Measurements from ENCODE around the gene UNG.

The UNG gene

GRCh38 chr12:109126784-109127183, 29.4 kb downstream of the UNG start:
- Histone ChIP-seq H3K4ac (ENCODE audit: low read depth, low read length) (no peak overlapping the region), H3K36me3 (ENCODE audit: control insufficient read depth in 1 of 2, insufficient read depth in 2 of 2, low read length in 2 of 2) (no peaks in the 10 kb centered on the region), H4K12ac (ENCODE audit: low read depth, low read length) (no peak overlapping the region), H3K18ac (ENCODE audit: low read length) (no peak overlapping the region), H3K4me3 (ENCODE audit: low read depth, low read length) (no peak overlapping the region), H3K4me1 (ENCODE audit: control insufficient read depth in 1 of 2, insufficient read depth in 2 of 2, low read length in 2 of 2) (no peaks in the 10 kb centered on the region), H3K79me1 (ENCODE audit: low read length) (no peaks in the 10 kb centered on the region), H2BK5ac (ENCODE audit: low read depth, low read length, poor library complexity) (no peak overlapping the region), H3K9ac (ENCODE audit: low read length) (no peak overlapping the region), H3K9me3 (ENCODE audit: insufficient read depth, low read depth, low read length) (no peaks in the 10 kb centered on the region), H3K27ac (ENCODE audit: low read depth, low read length) (no peak overlapping the region), H3K4me2 (ENCODE audit: low read length) (no peak overlapping the region), H2AK5ac (ENCODE audit: low read length) (no peak overlapping the region), H3K14ac (ENCODE audit: low read length) (no peak overlapping the region), H3K23ac (ENCODE audit: low read length) (no peak overlapping the region), H2BK120ac (ENCODE audit: insufficient read depth, low read length, poor library complexity) (no peak overlapping the region), H3K79me2 (ENCODE audit: control insufficient read depth, insufficient read depth, low read length, poor library complexity) (no peaks in the 10 kb centered on the region), H4K91ac (ENCODE audit: low read depth, low read length) (no peak overlapping the region), H4K8ac (ENCODE audit: low read depth, low read length) (no peak overlapping the region), H2AFZ (ENCODE audit: insufficient read depth, low read length, poor library complexity) (no peak overlapping the region), H2BK12ac (ENCODE audit: low read length) (no peak overlapping the region), H3K27me3 (ENCODE audit: insufficient read depth, low read length) (no peaks in the 10 kb centered on the region)
- DNase-seq, result no peak
- whole genome bisulfite sequencing (ENCODE audit: extremely low coverage, insufficient coverage, insufficient read length), result no CpG with 5 or more reads among the region's 3 CpGs

DNA sequence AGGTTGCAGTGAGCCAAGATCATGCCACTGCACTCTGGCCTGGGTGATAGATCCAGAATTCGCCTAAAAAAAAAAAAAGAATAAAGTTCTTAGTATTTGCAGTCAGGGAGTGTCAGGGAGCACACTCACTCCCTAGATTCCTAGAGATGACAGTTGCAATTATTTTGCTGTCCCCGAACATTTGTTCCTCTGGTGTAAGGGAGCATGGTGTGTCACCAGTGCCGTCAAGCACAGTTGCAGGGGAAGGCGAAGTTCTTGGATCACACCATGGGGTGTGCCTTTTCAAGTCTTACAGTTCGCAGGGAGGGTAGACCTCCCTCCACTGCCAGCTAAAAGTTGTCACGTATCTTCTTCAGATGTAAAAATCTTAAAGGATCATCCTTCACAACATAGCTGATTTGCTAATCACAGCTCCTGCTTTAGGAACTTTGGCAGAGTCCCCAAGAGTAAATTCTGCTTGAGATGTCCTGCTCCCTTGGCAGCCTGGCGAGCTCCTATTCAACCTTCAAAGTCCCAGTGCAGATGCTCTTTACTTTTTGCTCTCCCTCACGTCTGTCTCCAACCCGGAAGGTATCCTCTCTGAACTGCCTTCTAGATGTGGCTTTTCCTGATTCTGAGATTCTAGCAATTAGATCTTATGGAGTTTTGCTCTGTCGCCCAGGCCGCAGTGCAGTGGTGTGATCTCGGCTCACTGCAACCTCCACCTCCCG, 30.3 kb downstream of the UNG start:
- H3K4me1 ChIP-seq (ENCODE audit: control insufficient read depth in 1 of 2, insufficient read depth in 2 of 2, low read length in 2 of 2), result no peaks in the 10 kb centered on the region
- no peak overlapping the region for H2AFZ ChIP-seq (ENCODE audit: insufficient read depth, low read length, poor library complexity)
- no peak overlapping the region for H3K9ac ChIP-seq (ENCODE audit: low read length)
- H3K14ac ChIP-seq (ENCODE audit: low read length), result no peak overlapping the region
- no peak overlapping the region for H3K18ac ChIP-seq (ENCODE audit: low read length)
- H3K79me1 ChIP-seq (ENCODE audit: low read length), result no peaks in the 10 kb centered on the region
- H3K4ac ChIP-seq (ENCODE audit: low read depth, low read length), result no peak overlapping the region
- H3K23ac ChIP-seq (ENCODE audit: low read length), result no peak overlapping the region
- H4K8ac ChIP-seq (ENCODE audit: low read depth, low read length), result no peak overlapping the region
- H3K27me3 ChIP-seq (ENCODE audit: insufficient read depth, low read length), result no peaks in the 10 kb centered on the region
- no peaks in the 10 kb centered on the region for H3K36me3 ChIP-seq (ENCODE audit: control insufficient read depth in 1 of 2, insufficient read depth in 2 of 2, low read length in 2 of 2)
- H4K12ac ChIP-seq (ENCODE audit: low read depth, low read length), result no peak overlapping the region
- no peak overlapping the region for H2AK5ac ChIP-seq (ENCODE audit: low read length)
- no peak overlapping the region for H2BK12ac ChIP-seq (ENCODE audit: low read length)
- H3K79me2 ChIP-seq (ENCODE audit: control insufficient read depth, insufficient read depth, low read length, poor library complexity), result no peaks in the 10 kb centered on the region
- H3K27ac ChIP-seq (ENCODE audit: low read depth, low read length), result no peak overlapping the region
- no peak overlapping the region for H3K4me2 ChIP-seq (ENCODE audit: low read length)
- H2BK5ac ChIP-seq (ENCODE audit: low read depth, low read length, poor library complexity), result no peak overlapping the region
- no peak overlapping the region for H4K91ac ChIP-seq (ENCODE audit: low read depth, low read length)
- WGBS (ENCODE audit: extremely low coverage, insufficient coverage, insufficient read length), result no CpG with 5 or more reads among the region's 13 CpGs
- no peak overlapping the region for H3K4me3 ChIP-seq (ENCODE audit: low read depth, low read length)
- DNase-seq, result no peak
- no peaks in the 10 kb centered on the region for H3K9me3 ChIP-seq (ENCODE audit: insufficient read depth, low read depth, low read length)
- no peak overlapping the region for H2BK120ac ChIP-seq (ENCODE audit: insufficient read depth, low read length, poor library complexity)

DNA sequence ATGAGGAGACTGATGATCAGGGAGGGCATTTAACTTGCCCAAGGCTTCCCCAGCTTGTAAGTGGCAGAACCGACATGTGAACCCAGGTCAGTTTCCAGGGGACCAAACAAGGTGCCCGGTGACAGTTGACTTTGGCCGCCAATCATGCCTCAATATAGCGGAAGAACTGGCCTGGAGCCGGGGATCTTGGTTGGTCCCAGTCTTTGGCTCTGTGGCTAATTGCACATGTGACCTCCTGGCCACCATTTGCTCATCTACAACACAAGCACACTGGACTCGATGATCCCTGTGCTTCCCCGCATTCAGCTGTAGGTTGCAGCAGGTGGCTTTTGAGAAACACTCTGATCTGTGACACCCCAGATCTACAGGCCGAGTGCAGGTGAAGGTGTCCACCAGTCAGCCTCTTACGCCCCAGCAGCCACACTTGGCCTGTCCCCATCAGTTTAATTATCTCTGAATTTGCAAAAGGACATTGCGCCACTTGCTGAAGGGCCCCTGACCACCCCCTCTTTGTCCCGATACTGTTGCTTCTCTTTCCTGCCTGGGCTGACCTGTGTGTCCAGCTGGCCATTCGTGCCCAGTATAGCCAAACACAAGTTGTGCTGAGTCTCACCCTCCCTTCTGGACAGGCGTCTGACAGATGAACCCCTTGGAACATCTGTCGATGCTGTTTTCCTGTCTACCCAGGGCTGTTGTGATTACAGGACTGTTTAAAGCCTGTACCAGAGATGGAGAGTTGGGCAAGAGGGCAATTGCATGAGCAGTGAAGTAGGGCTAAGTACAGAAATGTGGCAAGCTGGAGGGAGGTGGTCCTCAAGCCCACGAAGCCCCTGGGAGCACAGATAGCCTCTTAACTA, 33.1 kb downstream of the UNG start:
- Histone ChIP-seq H4K12ac (ENCODE audit: low read depth, low read length) (no peak overlapping the region), H2AFZ (ENCODE audit: insufficient read depth, low read length, poor library complexity) (no peak overlapping the region), H3K79me2 (ENCODE audit: control insufficient read depth, insufficient read depth, low read length, poor library complexity) (no peaks in the 10 kb centered on the region), H3K4me1 (ENCODE audit: control insufficient read depth in 1 of 2, insufficient read depth in 2 of 2, low read length in 2 of 2) (no peaks in the 10 kb centered on the region), H3K14ac (ENCODE audit: low read length) (no peak overlapping the region), H4K91ac (ENCODE audit: low read depth, low read length) (no peak overlapping the region), H3K4ac (ENCODE audit: low read depth, low read length) (no peak overlapping the region), H3K18ac (ENCODE audit: low read length) (no peak overlapping the region), H3K9me3 (ENCODE audit: insufficient read depth, low read depth, low read length) (no peaks in the 10 kb centered on the region), H3K27ac (ENCODE audit: low read depth, low read length) (no peak overlapping the region), H2AK5ac (ENCODE audit: low read length) (no peak overlapping the region), H3K27me3 (ENCODE audit: insufficient read depth, low read length) (no peaks in the 10 kb centered on the region), H3K36me3 (ENCODE audit: control insufficient read depth in 1 of 2, insufficient read depth in 2 of 2, low read length in 2 of 2) (no peaks in the 10 kb centered on the region), H3K9ac (ENCODE audit: low read length) (no peak overlapping the region), H2BK12ac (ENCODE audit: low read length) (no peak overlapping the region), H2BK120ac (ENCODE audit: insufficient read depth, low read length, poor library complexity) (no peak overlapping the region), H3K23ac (ENCODE audit: low read length) (no peak overlapping the region), H2BK5ac (ENCODE audit: low read depth, low read length, poor library complexity) (no peak overlapping the region), H3K4me3 (ENCODE audit: low read depth, low read length) (no peak overlapping the region), H3K4me2 (ENCODE audit: low read length) (no peak overlapping the region), H4K8ac (ENCODE audit: low read depth, low read length) (no peak overlapping the region), H3K79me1 (ENCODE audit: low read length) (no peaks in the 10 kb centered on the region)
- WGBS (ENCODE audit: extremely low coverage, insufficient coverage, insufficient read length), result no CpG with 5 or more reads among the region's 15 CpGs
- no peak for DNase-seq

GRCh38 chr12:109131154-109132050, 34.0 kb downstream of the UNG start:
- H3K27ac ChIP-seq (ENCODE audit: low read depth, low read length), result no peak overlapping the region
- H2AK5ac ChIP-seq (ENCODE audit: low read length), result no peak overlapping the region
- no CpG with 5 or more reads among the region's 24 CpGs for WGBS (ENCODE audit: extremely low coverage, insufficient coverage, insufficient read length)
- H4K8ac ChIP-seq (ENCODE audit: low read depth, low read length), result no peak overlapping the region
- H2BK12ac ChIP-seq (ENCODE audit: low read length), result no peak overlapping the region
- H3K4me3 ChIP-seq (ENCODE audit: low read depth, low read length), result no peak overlapping the region
- no peak overlapping the region for H3K4me2 ChIP-seq (ENCODE audit: low read length)
- no peaks in the 10 kb centered on the region for H3K79me1 ChIP-seq (ENCODE audit: low read length)
- no peak overlapping the region for H3K14ac ChIP-seq (ENCODE audit: low read length)
- H4K91ac ChIP-seq (ENCODE audit: low read depth, low read length), result no peak overlapping the region
- no peaks in the 10 kb centered on the region for H3K79me2 ChIP-seq (ENCODE audit: control insufficient read depth, insufficient read depth, low read length, poor library complexity)
- H3K23ac ChIP-seq (ENCODE audit: low read length), result no peak overlapping the region
- H2BK5ac ChIP-seq (ENCODE audit: low read depth, low read length, poor library complexity), result no peak overlapping the region
- H3K4me1 ChIP-seq (ENCODE audit: control insufficient read depth in 1 of 2, insufficient read depth in 2 of 2, low read length in 2 of 2), result no peaks in the 10 kb centered on the region
- no peaks in the 10 kb centered on the region for H3K27me3 ChIP-seq (ENCODE audit: insufficient read depth, low read length)
- no peak overlapping the region for H3K9ac ChIP-seq (ENCODE audit: low read length)
- no peaks in the 10 kb centered on the region for H3K36me3 ChIP-seq (ENCODE audit: control insufficient read depth in 1 of 2, insufficient read depth in 2 of 2, low read length in 2 of 2)
- H3K4ac ChIP-seq (ENCODE audit: low read depth, low read length), result no peak overlapping the region
- H3K9me3 ChIP-seq (ENCODE audit: insufficient read depth, low read depth, low read length), result no peaks in the 10 kb centered on the region
- H3K18ac ChIP-seq (ENCODE audit: low read length), result no peak overlapping the region
- H2AFZ ChIP-seq (ENCODE audit: insufficient read depth, low read length, poor library complexity), result no peak overlapping the region
- no peak overlapping the region for H4K12ac ChIP-seq (ENCODE audit: low read depth, low read length)
- H2BK120ac ChIP-seq (ENCODE audit: insufficient read depth, low read length, poor library complexity), result no peak overlapping the region
- DNase-seq, result no peak
